HG03521 (cell line): Measurements from ENCODE around the gene SDK2.

Source experiments
- ATAC-seq: cut with Tn5 transposase; IDR thresholded peaks from one replicate; pipeline ENCODE4 v1.9.1; 2021; ENCODE audit warnings: mild to moderate bottlenecking, moderate library complexity; ENCODE audit not compliant: unreplicated experiment

SDK2 gene

GRCh38 chr17:73561111-73561510 lies 83.1 kb downstream of the SDK2 start:
- ATAC-seq = no peak

- no peak for ATAC-seq
Observed at GRCh38 chr17:73560661-73561060, 83.6 kb downstream of the SDK2 start.

GRCh38 chr17:73559532-73559931 lies 84.7 kb downstream of the SDK2 start:
- no peak for ATAC-seq

- ATAC-seq = no peak
Observed at GRCh38 chr17:73555199-73555960, 88.9 kb downstream of the SDK2 start.

GRCh38 chr17:73554498-73554897 lies 89.7 kb downstream of the SDK2 start:
- ATAC-seq = no peak

GRCh38 chr17:73553311-73553710 lies 90.9 kb downstream of the SDK2 start:
- ATAC-seq = no peak

GRCh38 chr17:73552300-73553048 lies 91.8 kb downstream of the SDK2 start:
- no peak for ATAC-seq

GRCh38 chr17:73551759-73552158 lies 92.5 kb downstream of the SDK2 start:
- no peak for ATAC-seq

GRCh38 chr17:73551144-73551543 lies 93.1 kb downstream of the SDK2 start:
- no peak for ATAC-seq

GRCh38 chr17:73550556-73550955 lies 93.7 kb downstream of the SDK2 start:
- ATAC-seq = no peak

- no peak for ATAC-seq
Observed at GRCh38 chr17:73549841-73550430, 94.3 kb downstream of the SDK2 start.

GRCh38 chr17:73548620-73549311 lies 95.5 kb downstream of the SDK2 start:
- no peak for ATAC-seq

- no peak for ATAC-seq
Observed at GRCh38 chr17:73547790-73548189, 96.5 kb downstream of the SDK2 start.

- no peak for ATAC-seq
Observed at GRCh38 chr17:73546770-73547536, 97.3 kb downstream of the SDK2 start.

GRCh38 chr17:73546114-73546513 lies 98.1 kb downstream of the SDK2 start:
- no peak for ATAC-seq

- ATAC-seq = no peak
Observed at GRCh38 chr17:73545109-73546032, 98.9 kb downstream of the SDK2 start.

- no peak for ATAC-seq
Observed at GRCh38 chr17:73544333-73544732, 99.9 kb downstream of the SDK2 start.

- ATAC-seq = no peak
Observed at GRCh38 chr17:73542323-73542722, 101.9 kb downstream of the SDK2 start.

- no peak for ATAC-seq
Observed at GRCh38 chr17:73541561-73541981, 102.7 kb downstream of the SDK2 start.

GRCh38 chr17:73541111-73541510 lies 103.1 kb downstream of the SDK2 start:
- ATAC-seq = no peak
